HepG2 (cell line): Measurements from ENCODE around the gene TOP1. TPM values are rescaled to one million over a fixed set of nuclear protein-coding genes. Genes with fewer than 3 reads are reported as not detected.
A peak's percentile ranks its signal among the peaks of the same experiment; 100 is the strongest.

Experiments used
- AKAP8 ChIP-seq: sonication (generic); formaldehyde crosslinking; IDR thresholded peaks from 2 replicates; pipeline ENCODE4 v1.5.1; 2020; ENCODE audit warnings: mild to moderate bottlenecking, missing genetic modification reagents
- ARID5B ChIP-seq: IDR thresholded peaks from 2 replicates; pipeline ENCODE4 v1.4.0; 2020; ENCODE audit warnings: mild to moderate bottlenecking, missing genetic modification reagents
- CENPT ChIP-seq: sonication (generic); formaldehyde crosslinking; IDR thresholded peaks from 2 replicates; pipeline ENCODE4 v1.8.0; 2022; ENCODE audit warnings: low read depth, mild to moderate bottlenecking, moderate library complexity, missing genetic modification reagents
- CSRNP1 ChIP-seq: sonication (generic); formaldehyde crosslinking; IDR thresholded peaks from 2 replicates; pipeline ENCODE4 v1.8.1; 2023; ENCODE audit warnings: mild to moderate bottlenecking, missing genetic modification reagents
- PAX8 ChIP-seq: sonication (generic); formaldehyde crosslinking; IDR thresholded peaks from 2 replicates; pipeline ENCODE4 v1.8.0; 2022; ENCODE audit warnings: mild to moderate bottlenecking, missing genetic modification reagents, borderline replicate concordance
- SOX13 ChIP-seq, 3 experiments: fragments of 450-650 bp in 1 of 3; sonication (generic) in 1 of 3; formaldehyde crosslinking in 1 of 3; IDR thresholded peaks in 2 of 3; conservative IDR thresholded peaks in 1 of 3; 2 replicates each; pipeline versions ENCODE4 v1.5.0 to v1.6.1; 2016 to 2020; ENCODE audit warnings: antibody characterized with exemption in 1 of 3, mild to moderate bottlenecking in 1 of 3, missing compliant biosample characterization in 1 of 3, missing genetic modification reagents in 1 of 3, moderate library complexity in 1 of 3
- TEAD3 ChIP-seq: optimal IDR thresholded peaks from 2 replicates; pipeline ENCODE3; 2016; ENCODE audit warnings: borderline replicate concordance
- THAP11 ChIP-seq: IDR thresholded peaks from 2 replicates; pipeline ENCODE4 v1.6.1; 2016; ENCODE audit warnings: missing biosample characterization, missing genetic modification reagents
- YEATS4 ChIP-seq: sonication (generic); formaldehyde crosslinking; IDR thresholded peaks from 2 replicates; pipeline ENCODE4 v1.4.0; 2020; ENCODE audit warnings: missing genetic modification reagents, borderline replicate concordance
- ZNF232 ChIP-seq: sonication (generic); formaldehyde crosslinking; IDR thresholded peaks from 2 replicates; pipeline ENCODE4 v1.4.0; 2020; ENCODE audit warnings: missing genetic modification reagents, borderline replicate concordance
- ZNF567 ChIP-seq: sonication (generic); formaldehyde crosslinking; IDR thresholded peaks from 2 replicates; pipeline ENCODE4 v1.8.1; 2023; ENCODE audit warnings: mild to moderate bottlenecking, missing genetic modification reagents, borderline replicate concordance
- ZNF691 ChIP-seq: sonication (generic); formaldehyde crosslinking; IDR thresholded peaks from 2 replicates; pipeline ENCODE4 v1.4.0; 2020; ENCODE audit warnings: missing genetic modification reagents, low read depth, mild to moderate bottlenecking, borderline replicate concordance
- ZNF772 ChIP-seq: sonication (generic); formaldehyde crosslinking; IDR thresholded peaks from 2 replicates; pipeline ENCODE4 v1.5.0; 2020; ENCODE audit warnings: mild to moderate bottlenecking, missing genetic modification reagents
- ZSCAN31 ChIP-seq: sonication (generic); formaldehyde crosslinking; IDR thresholded peaks from 2 replicates; pipeline ENCODE4 v1.5.0; 2020; ENCODE audit warnings: low read depth, mild to moderate bottlenecking, missing genetic modification reagents
- polyA plus RNA-seq, 8 experiments: library from polyadenylated mRNA; depleted of rRNA in 3 of 8; stranded (reverse) in 7 of 8; unstranded in 1 of 8; fragments of >200 nt; fragmentation: Illumina TruSeq in 4 of 8; extraction: Trizol in 4 of 8; gene quantifications; 2 replicates each; pipeline versions ENCODE4 v1.2.1 to v1.2.3, GENCODE V29; 2011 to 2016; ENCODE audit warnings: low read depth in 4 of 8, missing spikeins in 1 of 8, mixed read lengths in 1 of 8; ENCODE audit not compliant: insufficient read depth in 1 of 8
- total RNA-seq, 5 experiments: library from RNA; depleted of rRNA; stranded (reverse); fragments of >200 nt; fragmentation: Illumina TruSeq; extraction: Trizol; gene quantifications; 2 replicates each; pipeline ENCODE4 v1.2.3, GENCODE V29; 2016; ENCODE audit warnings: low read depth in 1 of 5
- TF ChIP-seq, protein P1 (sequence below), 2 experiments: sonication (generic) in 1 of 2; formaldehyde crosslinking in 1 of 2; IDR thresholded peaks; 2 replicates each; pipeline versions ENCODE4 v1.4.0 to v1.6.1; 2016 to 2020; ENCODE audit warnings: borderline replicate concordance in 1 of 2, low read depth in 1 of 2, mild to moderate bottlenecking in 1 of 2, missing genetic modification reagents in 1 of 2

TOP1 gene
- total and polyA plus RNA-seq, 2 of the 13 experiments (the other 11 are each of a cell fraction or from before 2014, with no cell fraction given) = 10.2 to 19.4 TPM

- TF ChIP-seq CENPT (CRISPR knock-in tag) (no peak), ARID5B (CRISPR knock-in tag) (peak; percentile 58), ZNF567 (CRISPR knock-in tag) (0 out of 2 replicates have a peak, but pooled peaks have one; percentile 77), AKAP8 (CRISPR knock-in tag) (peak; percentile 19; the same call in 1 of the 2 replicates), THAP11 (0 out of 2 replicates have a peak, but pooled peaks have one; percentile 37), ZNF232 (0 out of 2 replicates have a peak, but pooled peaks have one; percentile 54), ZNF691 (CRISPR knock-in tag) (peak; percentile 64; the same call in 1 of the 2 replicates), TEAD3 (CRISPR knock-in tag) (peak; percentile 70), ZSCAN31 (CRISPR knock-in tag) (peak; percentile 90), PAX8 (CRISPR knock-in tag) (peak; percentile 15; the same call in 1 of the 2 replicates), CSRNP1 (peak; percentile 31; the same call in 1 of the 2 replicates), ZNF772 (CRISPR knock-in tag) (peak; percentile 91), SOX13 (IDR thresholded peaks at IDR 0.05) (no peak), SOX13 (CRISPR knock-in tag; conservative IDR thresholded peaks at IDR 0.05 in 1 of 2, IDR thresholded peaks at IDR 0.05 in 1 of 2) (peak in 1 of 2 experiments; percentile 32; a peak in 1 of 4 replicates), YEATS4 (CRISPR knock-in tag) (peak; percentile 30; the same call in 1 of the 2 replicates)
- TF ChIP-seq, protein P1, sequence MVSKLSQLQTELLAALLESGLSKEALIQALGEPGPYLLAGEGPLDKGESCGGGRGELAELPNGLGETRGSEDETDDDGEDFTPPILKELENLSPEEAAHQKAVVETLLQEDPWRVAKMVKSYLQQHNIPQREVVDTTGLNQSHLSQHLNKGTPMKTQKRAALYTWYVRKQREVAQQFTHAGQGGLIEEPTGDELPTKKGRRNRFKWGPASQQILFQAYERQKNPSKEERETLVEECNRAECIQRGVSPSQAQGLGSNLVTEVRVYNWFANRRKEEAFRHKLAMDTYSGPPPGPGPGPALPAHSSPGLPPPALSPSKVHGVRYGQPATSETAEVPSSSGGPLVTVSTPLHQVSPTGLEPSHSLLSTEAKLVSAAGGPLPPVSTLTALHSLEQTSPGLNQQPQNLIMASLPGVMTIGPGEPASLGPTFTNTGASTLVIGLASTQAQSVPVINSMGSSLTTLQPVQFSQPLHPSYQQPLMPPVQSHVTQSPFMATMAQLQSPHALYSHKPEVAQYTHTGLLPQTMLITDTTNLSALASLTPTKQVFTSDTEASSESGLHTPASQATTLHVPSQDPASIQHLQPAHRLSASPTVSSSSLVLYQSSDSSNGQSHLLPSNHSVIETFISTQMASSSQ (IDR thresholded peaks at IDR 0.05; ENCODE audit: low read depth) = no peak
- TF ChIP-seq, protein P1 (CRISPR knock-in tag; IDR thresholded peaks at IDR 0.05; ENCODE audit: borderline replicate concordance) = peak; percentile 52; the same call in 1 of the 2 replicates
Measured at GRCh38 chr20:41135187-41135887, 106.7 kb downstream of the TOP1 start (continued).
